ENCODE data around the gene C1QTNF12. TPM values are rescaled to one million over a fixed set of nuclear protein-coding genes. Genes with fewer than 3 reads are reported as not detected.

C1QTNF12 gene
- total and polyA plus RNA-seq, 2 experiments from 2014 or later: 3.8 to 6.6 TPM

- H3K9me3 ChIP-seq (ENCODE audit: low read depth): no peaks in the 10 kb centered on the region
- no peak for TF ChIP-seq CTCF (IDR thresholded peaks at IDR 0.05; ENCODE audit: poor library complexity)
- TF ChIP-seq EZH2phosphoT487 (IDR thresholded peaks at IDR 0.05; ENCODE audit: low read depth, severe bottlenecking, unreplicated experiment): no peak
- no peak for TF ChIP-seq EZH2 (IDR thresholded peaks at IDR 0.05; ENCODE audit: borderline replicate concordance)
- DNase-seq (ENCODE audit: low spot score): no peak
- no peak overlapping the region for H2AFZ ChIP-seq
- H3K4me2 ChIP-seq: no peak overlapping the region
- no peaks in the 10 kb centered on the region for H3K4me1 ChIP-seq (ENCODE audit: insufficient read depth)
- H3K27ac ChIP-seq: no peak overlapping the region
- peaks cover 18% of the 10 kb centered on the region for H3K79me2 ChIP-seq
- no peak overlapping the region for H3K4me3 ChIP-seq
- H4K20me1 ChIP-seq (ENCODE audit: insufficient read depth, poor library complexity, severe bottlenecking): peaks cover 15% of the 10 kb centered on the region
- 95% methylated on average over 26 of the region's 26 CpGs for WGBS (ENCODE audit: low lambda C conversion rate, missing lambda C conversion rate)
- no peaks in the 10 kb centered on the region for H3K9me2 ChIP-seq (replicated peaks; ENCODE audit: insufficient read depth)
- no peaks in the 10 kb centered on the region for H3K27me3 ChIP-seq
- no peaks in the 10 kb centered on the region for H3K36me3 ChIP-seq (replicated peaks; ENCODE audit: insufficient read depth, low read depth)
These were observed 13.6 kb upstream of the C1QTNF12 start for GRCh38 chr1:1259951-1260600.

- DNase-seq (ENCODE audit: low spot score): no peak
- H4K20me1 ChIP-seq (ENCODE audit: insufficient read depth, poor library complexity, severe bottlenecking): peaks cover 12% of the 10 kb centered on the region
- no peaks in the 10 kb centered on the region for H3K9me2 ChIP-seq (replicated peaks; ENCODE audit: insufficient read depth)
- H3K27me3 ChIP-seq: no peaks in the 10 kb centered on the region
- 96% methylated on average over 13 of the region's 18 CpGs for WGBS (ENCODE audit: low lambda C conversion rate, missing lambda C conversion rate)
- H3K4me3 ChIP-seq: no peak overlapping the region
- H3K79me2 ChIP-seq: peaks cover 14% of the 10 kb centered on the region
- no peak overlapping the region for H2AFZ ChIP-seq
- H3K36me3 ChIP-seq (replicated peaks; ENCODE audit: insufficient read depth, low read depth): no peaks in the 10 kb centered on the region
- no peak for TF ChIP-seq CTCF (IDR thresholded peaks at IDR 0.05; ENCODE audit: poor library complexity)
- no peak for TF ChIP-seq EZH2phosphoT487 (IDR thresholded peaks at IDR 0.05; ENCODE audit: low read depth, severe bottlenecking, unreplicated experiment)
- no peak overlapping the region for H3K4me2 ChIP-seq
- H3K9me3 ChIP-seq (ENCODE audit: low read depth): no peaks in the 10 kb centered on the region
- H3K27ac ChIP-seq: no peak overlapping the region
- no peaks in the 10 kb centered on the region for H3K4me1 ChIP-seq (ENCODE audit: insufficient read depth)
These were observed 13.0 kb upstream of the C1QTNF12 start for GRCh38 chr1:1259540-1259939.

- Histone ChIP-seq H3K36me3 (replicated peaks; ENCODE audit: insufficient read depth, low read depth) (no peaks in the 10 kb centered on the region), H3K4me1 (ENCODE audit: insufficient read depth) (no peaks in the 10 kb centered on the region), H3K4me2 (no peak overlapping the region), H3K9me2 (replicated peaks; ENCODE audit: insufficient read depth) (no peaks in the 10 kb centered on the region), H3K4me3 (no peak overlapping the region), H3K9me3 (ENCODE audit: low read depth) (no peaks in the 10 kb centered on the region), H3K27me3 (no peaks in the 10 kb centered on the region), H2AFZ (no peak overlapping the region), H4K20me1 (ENCODE audit: insufficient read depth, poor library complexity, severe bottlenecking) (peaks cover 9% of the 10 kb centered on the region), H3K79me2 (peaks cover 10% of the 10 kb centered on the region), H3K27ac (no peak overlapping the region)
- TF ChIP-seq EZH2phosphoT487 (IDR thresholded peaks at IDR 0.05; ENCODE audit: low read depth, severe bottlenecking, unreplicated experiment): no peak
- TF ChIP-seq EZH2 (IDR thresholded peaks at IDR 0.05; ENCODE audit: borderline replicate concordance): no peak
- no peak for TF ChIP-seq CTCF (IDR thresholded peaks at IDR 0.05; ENCODE audit: poor library complexity)
- WGBS (ENCODE audit: low lambda C conversion rate, missing lambda C conversion rate): 98% methylated on average over 22 of the region's 22 CpGs
- no peak for DNase-seq (ENCODE audit: low spot score)
These were observed 12.6 kb upstream of the C1QTNF12 start for GRCh38 chr1:1259119-1259488.
